GM19025 (cell line): ENCODE results near the gene USP14.

Source experiments
- ATAC-seq: cut with Tn5 transposase; IDR thresholded peaks from one replicate; pipeline ENCODE4 v1.9.1; 2021; ENCODE audit warnings: mild to moderate bottlenecking, low read depth, moderate library complexity; ENCODE audit not compliant: unreplicated experiment

USP14 gene

DNA sequence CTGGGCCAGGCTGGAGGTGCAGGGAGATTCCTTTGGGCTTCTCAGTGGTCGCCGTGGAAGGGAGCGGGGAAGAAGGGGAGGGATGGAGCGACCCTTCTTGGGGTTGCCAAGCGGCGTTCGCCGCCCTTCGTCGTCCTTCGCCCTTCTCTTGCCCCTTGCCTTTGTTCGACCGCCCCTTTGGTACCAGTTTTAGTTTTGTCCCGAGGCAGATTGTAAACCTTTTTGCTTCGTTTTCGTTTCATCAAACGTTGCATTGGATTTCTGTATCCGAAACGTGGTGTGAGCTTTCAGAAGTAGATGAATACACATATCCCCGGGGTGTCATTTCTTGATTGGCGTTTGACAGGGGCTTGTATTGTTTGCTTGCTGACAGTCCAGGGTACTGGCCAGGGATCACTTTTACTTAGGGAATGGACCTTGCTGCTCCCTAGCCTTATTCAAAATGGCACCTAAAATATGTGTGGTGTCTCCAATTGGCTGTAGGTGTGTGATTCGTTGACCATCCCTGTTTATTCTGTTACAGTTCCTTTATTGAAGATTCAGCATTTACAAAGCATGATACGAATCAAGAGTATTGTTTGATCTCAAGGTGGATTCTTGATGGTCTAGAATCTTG lies 788 bp downstream of the USP14 start:
- ATAC-seq: no peak

DNA sequence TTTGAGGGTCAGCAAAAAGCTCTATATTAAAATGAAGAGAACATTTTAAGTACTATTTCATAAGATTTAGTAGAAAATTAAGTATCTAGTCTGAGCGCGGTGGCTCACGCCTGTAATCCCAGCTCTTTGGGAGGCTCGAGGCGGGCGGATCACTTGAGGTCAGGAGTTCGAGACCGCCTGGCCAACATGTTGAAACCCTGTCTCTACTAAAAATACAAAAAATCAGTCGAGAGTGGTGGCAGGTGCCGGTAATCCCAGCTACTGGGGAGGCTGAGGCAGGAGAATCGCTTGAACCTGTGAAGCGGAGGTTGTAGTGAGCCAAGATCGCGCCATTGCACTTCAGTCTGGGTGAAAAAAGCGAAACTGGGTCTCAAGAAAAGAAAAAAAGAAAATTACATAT lies 1.6 kb downstream of the USP14 start:
- ATAC-seq: no peak

DNA sequence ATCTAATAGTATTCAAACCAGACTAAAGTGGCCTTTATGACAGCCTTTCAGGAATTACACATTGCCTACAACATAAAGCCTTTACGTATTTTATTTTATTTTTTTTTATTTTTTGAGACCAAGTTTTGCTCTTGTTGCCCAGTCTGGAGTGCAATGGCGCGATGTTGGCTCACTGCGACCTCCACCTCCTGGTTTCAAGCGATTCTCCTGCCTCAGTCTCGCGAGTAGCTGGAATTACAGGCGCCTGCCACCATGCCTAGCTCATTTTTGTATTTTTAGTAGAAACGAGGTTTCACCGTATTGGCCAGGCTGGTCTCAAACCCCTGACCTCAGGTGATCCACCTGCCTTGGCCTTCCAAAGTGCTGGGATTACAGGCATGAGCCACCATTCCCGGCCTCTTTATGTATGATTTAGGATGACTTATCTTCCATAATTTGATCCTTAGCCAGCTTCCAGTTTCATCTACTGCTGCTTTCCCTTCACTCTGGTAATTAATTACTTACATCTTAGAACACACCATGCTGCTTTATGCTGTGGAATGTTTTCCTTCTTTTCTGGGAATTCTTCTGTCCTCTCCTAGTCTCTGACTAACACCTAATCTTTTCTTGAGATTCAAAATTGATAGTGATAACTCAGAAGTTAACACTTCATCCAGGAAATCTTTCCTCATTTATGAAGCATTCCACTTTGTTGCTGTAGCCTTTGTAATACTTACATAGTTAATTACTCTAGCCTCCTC lies 2.6 kb downstream of the USP14 start:
- ATAC-seq: no peak

DNA sequence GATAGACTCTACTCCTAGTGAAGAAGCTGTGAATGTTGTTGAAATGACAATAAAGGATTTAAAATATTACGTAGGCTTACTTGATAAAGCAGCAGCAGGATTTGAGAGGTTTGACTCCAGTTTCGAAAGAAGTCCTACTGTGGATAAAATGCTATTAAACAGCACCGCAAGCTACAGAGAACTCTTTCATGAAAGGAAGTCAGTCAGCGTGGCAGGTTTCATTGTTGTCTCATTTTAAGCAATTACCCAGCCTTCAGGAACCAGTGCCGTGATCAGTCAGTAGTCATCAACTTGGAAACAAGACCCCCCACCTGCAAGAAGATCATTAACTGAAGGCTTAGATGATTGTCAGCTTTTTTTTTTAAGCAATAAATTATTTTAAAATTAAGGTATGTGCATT lies 14.0 kb downstream of the USP14 start:
- ATAC-seq: no peak

DNA sequence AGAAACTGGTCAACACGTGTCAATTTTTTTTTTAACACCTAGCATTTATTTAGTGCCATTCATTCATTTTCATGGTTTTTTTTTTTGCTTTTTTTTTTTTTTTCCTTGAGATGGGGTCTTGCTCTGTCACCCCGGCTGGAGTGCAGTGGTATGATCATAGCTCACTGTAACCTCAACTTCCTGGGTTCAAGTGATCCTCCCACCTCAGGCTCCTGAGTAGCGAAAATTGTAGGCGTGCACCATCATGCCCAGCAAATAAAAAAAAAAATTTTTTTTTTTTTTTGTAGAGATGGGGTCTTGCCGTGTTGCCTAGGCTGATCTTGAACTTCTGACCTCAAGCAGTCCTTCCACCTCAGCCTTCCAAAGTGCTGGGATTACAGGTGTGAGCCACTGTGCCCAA lies 21.1 kb downstream of the USP14 start:
- no peak for ATAC-seq

DNA sequence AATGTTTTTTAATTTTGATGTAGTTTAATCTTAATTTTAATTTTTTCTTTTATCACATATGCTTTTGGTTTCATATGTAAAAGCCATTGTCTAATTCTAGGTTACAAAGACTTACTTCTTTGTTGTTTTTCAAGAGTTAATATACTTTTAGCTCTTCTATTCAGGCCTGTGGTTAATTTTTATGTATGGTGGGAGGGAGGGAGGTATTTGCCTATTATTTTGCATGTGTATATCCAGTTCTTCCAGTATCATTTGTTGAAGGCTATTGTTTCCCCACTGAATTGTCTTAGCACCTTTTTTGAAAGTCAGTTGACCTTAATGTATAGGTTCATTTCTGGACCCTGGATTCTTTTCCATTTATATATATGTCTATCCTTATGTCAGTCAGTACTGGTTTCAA lies 23.4 kb downstream of the USP14 start:
- ATAC-seq: no peak

DNA sequence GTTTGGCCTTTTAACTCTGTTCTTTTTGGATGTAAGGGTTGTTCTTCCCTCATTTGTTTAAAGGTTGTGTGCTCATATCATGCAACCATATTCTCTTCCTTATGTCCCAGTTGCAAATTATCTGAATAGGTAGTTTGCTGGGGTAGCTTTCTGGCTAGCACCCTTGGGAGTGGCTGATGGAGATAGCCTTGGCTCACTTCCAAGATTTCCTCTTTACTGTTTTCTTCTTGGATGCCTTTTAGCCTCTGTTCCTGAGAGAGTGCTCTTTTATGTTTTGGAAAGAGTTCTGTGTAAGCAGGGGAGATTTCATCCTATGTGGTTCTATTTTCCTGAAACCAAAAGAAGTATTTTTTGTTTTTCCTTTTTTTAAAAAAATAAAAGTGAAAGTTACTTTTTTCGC lies 25.4 kb downstream of the USP14 start:
- no peak for ATAC-seq

DNA sequence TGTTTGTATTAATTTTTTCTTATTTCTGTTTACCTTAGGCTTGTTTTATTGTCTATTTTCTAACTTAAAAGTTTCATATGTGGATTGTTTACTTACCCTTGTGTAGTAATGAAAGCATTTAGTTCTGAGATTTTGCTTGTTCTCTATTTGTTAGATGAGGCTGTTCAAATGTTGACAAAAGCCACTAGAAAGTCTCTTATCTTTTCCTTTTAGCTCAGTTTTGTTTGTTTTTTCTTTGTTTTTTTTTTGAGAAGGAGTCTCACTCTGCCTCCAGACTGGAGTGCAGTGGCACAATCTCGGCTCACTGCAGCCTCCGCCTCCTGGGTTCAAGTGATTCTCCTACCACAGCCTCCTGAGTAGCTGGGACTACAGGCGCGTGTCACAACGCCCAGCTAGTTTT lies 30.9 kb downstream of the USP14 start:
- ATAC-seq: no peak

DNA sequence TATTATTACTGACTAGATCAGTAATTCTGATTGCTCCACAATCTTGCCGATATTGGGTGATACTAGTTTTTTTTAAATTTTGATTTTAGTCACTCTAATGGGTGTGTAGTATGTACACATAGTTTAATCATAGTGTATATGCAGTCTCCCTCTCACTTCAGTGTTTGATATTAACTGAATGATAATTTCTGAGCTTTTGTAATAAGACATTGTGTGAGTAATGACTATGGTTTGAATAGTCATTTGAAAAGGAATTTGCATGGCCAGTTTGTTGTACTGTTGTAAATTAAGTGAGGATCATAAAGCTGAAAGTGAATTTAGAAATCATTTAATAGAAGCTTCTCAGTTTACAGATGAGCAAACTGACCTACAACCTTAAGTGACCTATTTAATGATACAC lies 33.4 kb downstream of the USP14 start:
- no peak for ATAC-seq

DNA sequence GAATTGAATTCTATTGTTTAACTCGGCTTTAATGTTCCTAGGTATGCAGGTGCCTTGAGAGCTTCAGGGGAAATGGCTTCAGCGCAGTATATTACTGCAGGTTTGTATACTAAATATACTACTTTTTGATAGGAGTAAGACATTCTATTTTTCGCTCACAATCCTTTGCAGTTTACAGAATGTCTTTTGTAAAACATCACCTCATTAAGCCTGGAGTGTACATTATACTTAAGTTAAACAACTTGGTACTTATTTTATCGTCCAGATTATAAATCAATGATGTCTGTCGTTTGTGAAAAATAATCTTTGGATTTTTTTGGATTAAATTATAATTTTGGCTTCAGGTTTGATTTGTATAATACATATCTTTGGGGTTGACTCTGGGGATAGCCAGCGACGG lies 34.4 kb downstream of the USP14 start:
- ATAC-seq: no peak

DNA sequence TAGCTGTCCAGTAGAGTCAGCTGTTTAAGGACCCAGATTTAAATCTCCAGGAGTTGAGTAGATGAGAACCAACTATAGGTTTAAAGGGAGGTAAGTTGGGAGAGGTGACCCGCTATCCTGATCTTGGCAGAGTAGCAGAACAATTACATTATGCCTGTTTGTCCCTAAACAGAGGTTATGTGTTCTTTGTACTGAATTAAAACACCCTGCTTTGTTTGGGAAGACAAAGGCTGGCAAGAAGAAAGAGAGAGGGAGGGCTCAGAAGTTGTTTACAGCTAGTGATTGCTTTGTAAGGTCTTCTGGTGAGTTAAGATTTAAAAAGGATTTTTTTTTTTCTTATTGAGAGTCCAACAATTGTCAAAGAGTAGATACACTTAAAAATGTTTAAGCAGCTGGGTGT lies 37.3 kb downstream of the USP14 start:
- no peak for ATAC-seq

DNA sequence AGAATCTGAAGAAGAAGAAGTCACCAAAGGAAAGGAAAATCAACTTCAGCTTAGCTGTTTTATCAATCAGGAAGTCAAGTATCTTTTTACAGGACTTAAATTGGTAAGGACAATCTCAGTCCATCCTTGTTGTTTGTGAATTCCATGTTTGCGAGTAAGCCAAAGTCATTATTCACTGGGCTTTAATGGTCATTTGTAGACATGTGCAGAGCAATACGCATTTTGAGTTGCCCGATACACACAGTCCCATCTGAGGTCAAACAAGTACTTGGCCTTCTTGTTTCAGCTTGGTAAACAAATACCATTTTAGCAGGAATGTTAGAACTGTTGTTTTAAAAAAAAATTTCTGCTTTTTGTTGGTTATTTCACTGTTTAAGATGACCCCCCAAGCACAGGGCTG lies 40.9 kb downstream of the USP14 start:
- ATAC-seq: no peak

DNA sequence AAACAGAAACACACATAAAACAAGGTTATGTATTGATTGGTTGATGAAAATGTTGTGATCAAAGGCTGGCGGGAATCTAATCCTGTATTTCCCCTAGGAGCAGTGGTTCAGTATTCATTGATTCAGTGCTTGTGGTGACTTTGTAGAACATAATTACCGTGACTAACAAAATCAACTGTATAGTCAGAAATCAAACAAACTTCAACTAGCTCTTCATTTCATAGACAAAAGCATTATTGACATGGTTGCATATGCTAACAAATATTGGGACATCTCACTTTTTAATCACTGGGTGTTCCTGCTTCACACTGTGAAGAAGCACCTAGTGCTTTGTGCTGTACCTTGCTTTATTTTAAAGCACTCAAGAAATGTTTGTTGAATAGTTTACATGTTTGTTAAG lies 41.4 kb downstream of the USP14 start:
- ATAC-seq: no peak

DNA sequence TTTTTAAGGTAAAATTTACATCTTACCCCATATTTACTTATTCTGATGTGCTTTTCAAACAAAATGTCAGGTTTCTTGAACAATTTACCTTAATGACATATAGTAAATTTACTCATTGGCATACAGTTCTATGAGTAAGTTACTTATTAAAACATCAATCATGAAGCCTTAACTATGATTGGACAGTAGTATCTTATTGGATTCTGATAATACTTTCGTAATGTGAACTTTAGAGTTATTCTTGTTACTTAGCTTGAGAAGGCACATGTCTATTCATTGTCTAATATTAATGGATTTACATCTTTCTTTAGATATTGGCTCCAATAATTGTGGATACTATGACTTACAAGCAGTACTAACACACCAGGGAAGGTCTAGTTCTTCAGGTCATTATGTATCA lies 51.7 kb downstream of the USP14 start:
- no peak for ATAC-seq

DNA sequence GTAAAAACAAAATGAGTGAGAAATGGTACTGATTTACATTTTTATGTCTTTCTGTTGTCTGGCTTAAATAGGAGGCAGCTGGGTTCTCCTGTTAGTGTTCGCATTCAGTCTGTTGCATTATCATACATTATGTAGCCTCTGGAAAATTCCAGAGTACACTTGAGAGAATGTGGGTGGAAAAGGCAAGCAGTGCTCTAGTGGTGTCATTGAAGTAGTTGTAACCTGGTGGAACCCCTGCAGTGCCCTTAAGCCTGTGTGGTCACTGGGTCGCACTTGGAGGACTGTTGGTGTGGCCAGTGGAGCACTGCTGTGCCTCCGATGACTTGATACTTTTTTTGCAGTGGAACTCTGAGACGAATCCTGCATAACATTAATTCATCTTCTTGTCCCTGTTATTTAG lies 52.4 kb downstream of the USP14 start:
- no peak for ATAC-seq

DNA sequence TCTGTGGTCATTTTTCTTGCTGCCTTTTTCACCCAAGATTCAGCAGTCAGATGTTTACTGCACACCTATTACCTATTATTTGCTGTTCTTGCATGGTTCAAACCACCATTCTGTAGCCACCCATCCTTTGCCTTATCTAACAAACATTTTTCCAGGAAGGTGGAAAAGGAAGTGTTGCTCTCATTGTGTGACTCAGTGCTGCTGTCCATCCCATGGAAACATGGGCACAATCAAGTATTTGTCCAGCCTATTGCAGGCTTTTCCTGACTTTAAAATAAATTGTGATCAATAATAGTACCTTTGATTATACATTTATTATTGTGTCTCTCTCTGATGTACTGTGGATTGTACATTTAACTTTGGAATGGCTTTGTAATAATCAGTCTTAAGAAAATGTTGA lies 53.2 kb downstream of the USP14 start:
- no peak for ATAC-seq

DNA sequence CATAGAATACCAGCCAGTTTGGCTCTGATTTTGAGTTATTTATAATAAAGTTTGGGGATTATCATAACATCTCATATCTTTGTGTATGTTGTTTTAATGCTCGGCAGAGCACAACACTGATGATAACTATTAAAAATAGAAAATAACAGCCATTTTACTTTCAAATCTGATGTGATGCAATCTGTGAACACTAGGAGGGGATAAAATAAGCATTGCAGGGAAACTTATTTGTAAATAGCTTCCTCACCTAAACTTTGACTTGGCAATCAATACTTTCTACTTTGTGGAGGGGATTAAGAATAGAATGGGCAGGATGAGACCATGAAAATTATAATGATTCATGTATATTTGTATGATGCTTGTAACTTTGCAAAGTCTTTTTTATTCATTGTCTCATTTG lies 54.4 kb downstream of the USP14 start:
- ATAC-seq: no peak

DNA sequence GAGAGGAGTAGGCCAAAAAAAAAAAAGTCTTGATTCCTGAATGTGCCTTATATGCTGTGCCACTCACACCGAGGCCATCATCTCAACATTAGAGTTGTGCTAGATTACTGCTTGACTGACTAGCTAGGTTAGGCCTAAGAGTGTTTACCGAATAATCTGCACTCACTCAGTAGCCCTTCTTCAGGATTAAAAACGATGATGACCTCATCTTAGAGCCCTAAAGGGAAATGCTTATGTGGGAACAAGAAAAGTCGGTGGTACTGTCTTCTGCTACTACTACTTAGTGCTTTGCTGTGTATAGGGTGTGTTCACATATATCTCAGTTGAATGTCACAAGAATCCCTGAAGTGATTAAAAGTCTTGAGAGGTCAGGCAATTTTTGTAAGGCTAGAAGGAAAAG lies 55.1 kb downstream of the USP14 start:
- no peak for ATAC-seq

DNA sequence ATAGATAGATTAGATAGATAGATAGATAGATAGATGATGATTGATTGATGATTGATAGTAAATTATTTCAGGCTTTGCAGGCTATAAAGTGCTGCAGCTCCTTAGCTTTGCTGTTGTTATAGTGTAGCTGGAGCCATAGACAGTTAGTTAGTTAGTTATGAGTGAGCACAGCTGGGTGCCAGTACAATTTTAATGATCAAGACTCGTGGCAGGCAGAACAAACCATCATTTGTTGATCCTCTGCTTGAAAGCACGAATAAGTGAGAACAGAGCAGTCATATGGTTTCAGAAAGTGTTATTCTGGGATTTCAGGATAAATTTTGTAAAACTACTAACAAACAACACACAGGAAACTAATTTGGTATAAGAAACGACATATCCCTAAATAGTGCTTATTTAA lies 55.6 kb downstream of the USP14 start:
- ATAC-seq: no peak

DNA sequence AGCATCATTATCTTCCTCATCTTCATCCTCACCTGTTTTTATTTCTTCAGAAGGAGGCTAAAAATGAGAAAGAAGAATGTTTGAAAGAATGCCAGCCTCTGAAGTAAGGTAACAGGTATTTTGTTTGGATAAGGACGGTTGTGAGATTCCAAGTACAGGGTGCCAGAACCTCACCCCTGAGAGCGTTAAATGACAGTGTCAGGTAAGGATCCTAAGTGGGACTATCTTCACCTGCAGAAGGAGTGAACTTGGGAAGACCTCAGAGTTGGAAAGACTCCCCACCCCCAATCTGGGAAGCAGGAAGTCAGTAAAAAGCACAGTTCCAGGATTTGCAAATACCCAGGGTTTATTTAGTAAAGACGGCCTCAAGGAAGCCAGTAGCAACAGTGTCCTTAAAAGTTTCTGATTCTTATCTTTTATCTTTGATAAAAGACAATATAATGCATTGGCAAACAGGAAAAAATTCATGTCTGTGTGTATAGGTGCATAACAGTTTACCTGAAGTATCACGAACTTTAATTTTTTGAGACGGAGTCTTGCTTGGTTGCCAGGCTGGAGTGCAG lies 57.2 kb downstream of the USP14 start:
- no peak for ATAC-seq

DNA sequence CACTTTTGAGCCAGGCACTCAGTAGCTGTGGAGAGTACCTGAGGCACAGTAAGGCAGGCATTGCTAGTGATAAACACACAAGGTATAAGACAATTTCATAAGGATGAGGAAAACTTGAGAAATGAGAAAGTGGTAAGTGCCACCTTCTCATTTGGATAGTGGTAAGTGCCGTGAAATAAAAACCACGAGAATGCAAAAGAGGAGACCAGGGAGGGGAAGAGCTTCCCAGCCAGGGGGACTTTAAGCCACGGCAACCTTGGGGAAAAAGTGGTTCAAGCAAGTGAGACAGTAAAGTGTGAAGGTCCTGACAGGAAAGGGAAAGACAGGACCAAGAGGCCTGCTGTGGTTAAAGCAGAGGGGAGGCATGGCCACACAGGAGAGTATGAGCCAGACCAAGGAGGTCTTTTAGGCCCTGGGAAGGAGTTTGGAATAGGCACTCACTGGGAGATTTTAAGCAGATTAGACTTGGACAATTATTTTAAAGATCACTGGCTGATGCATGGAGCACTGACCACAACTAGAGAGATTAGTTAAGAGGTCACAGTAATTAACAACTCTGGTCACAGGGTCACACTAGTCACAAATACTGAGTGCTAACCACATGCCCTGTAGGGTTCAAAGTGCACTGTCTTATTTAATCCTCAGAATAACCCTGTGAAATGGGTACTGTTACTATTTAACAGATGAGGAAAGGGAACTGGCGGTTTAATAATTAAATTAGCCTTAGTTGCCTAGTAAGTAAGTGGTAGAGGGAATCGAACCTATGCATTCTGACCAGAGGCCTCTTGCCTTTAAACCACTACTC lies 59.4 kb downstream of the USP14 start:
- no peak for ATAC-seq
